GM19455 (cell line): ENCODE results near the gene CHCHD6.
A peak's percentile ranks its signal among the peaks of the same experiment; 100 is the strongest.

Experiments
- ATAC-seq: cut with Tn5 transposase; IDR thresholded peaks from one replicate; pipeline ENCODE4 v1.9.1; 2021; ENCODE audit not compliant: unreplicated experiment

The CHCHD6 gene

DNA sequence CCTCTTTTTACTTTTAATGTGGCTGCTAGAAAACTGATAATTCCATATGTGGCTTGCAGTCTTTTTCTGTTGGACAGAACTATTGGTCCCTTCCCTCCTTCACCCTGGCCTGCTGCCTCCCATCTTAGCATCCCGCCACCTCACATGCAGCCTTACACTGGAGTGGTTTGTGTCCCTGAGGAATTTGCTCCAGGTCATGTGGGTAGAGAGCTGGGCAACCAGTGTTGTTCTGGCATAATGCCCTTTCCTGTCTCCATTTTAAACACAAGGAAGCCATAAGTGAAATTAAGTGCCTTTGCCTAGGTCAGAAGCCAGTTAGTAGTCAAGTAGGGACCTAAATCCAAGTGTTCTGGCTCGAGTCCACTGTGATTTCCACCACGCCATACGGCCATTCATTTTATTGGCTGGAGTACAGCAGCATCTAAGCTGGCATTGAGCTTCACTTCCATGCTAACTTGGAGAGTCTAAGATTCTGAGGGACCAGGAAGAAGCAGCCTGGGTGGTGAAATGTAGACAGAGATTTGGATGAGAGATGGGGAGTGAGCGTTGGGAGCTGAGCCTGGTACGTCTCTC is 232.9 kb downstream of the CHCHD6 start:
- no peak for ATAC-seq

DNA sequence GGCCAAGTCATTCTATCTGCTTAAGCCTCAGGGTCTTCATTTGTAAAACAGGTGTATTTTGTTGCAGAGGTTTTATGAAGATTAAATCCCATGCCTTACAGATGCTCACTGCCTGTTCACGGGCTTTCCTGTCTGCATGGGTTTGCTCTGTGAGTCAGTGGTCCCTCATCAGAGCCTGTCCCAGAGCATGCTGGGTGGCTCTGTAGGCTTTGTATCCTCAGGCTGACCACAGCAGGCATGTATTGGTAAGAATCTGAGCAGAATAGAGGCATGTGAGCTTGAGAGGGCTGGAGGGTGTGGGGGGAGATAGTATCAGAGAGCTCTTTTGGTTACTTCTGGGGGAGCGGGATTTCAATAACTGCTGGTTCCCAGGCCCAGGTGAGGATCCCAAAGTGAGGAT is 233.5 kb downstream of the CHCHD6 start:
- ATAC-seq = no peak

GRCh38 chr3:126937973-126938372 is 233.9 kb downstream of the CHCHD6 start:
- ATAC-seq = no peak

- no peak for ATAC-seq
These were observed 234.7 kb downstream of the CHCHD6 start for GRCh38 chr3:126938520-126939337.

DNA sequence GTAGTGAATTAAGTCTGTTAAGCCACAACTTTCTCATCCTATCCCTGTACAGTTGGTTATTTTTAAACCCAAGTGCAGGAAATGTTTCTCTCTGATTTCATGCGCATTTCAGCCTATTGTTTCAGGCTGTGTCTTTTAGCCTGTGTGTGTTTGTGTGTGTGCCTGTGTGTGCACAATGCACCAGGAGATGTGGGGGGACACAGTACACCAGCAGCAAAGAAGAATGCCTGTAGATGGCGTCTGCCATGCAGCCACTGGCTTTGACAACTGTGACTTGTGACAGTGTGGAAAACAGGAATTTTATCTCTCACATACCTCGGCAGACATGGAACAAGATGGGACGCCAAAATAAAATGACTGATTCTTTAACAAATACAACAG is 235.3 kb downstream of the CHCHD6 start:
- no peak for ATAC-seq

DNA sequence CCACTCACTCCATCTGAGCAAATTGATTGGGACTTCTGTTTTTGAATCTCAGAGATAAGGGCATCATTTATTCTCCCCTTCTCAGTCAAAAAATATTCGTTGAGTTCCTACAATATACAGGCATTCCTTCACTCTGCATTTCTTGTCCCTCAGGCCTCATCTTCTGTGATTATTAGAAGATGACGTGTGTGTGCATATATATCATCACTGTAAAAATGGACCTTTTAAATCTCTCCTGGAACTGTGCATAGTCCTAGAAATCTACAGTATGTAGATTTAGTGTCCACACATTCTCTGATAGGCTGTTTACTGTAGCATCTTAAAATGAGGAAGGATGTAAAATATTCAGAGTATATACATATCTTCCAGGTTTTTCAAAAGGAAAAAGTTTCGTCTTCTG is 235.7 kb downstream of the CHCHD6 start:
- no peak for ATAC-seq

GRCh38 chr3:126941721-126942270 is 237.8 kb downstream of the CHCHD6 start:
- ATAC-seq = no peak

DNA sequence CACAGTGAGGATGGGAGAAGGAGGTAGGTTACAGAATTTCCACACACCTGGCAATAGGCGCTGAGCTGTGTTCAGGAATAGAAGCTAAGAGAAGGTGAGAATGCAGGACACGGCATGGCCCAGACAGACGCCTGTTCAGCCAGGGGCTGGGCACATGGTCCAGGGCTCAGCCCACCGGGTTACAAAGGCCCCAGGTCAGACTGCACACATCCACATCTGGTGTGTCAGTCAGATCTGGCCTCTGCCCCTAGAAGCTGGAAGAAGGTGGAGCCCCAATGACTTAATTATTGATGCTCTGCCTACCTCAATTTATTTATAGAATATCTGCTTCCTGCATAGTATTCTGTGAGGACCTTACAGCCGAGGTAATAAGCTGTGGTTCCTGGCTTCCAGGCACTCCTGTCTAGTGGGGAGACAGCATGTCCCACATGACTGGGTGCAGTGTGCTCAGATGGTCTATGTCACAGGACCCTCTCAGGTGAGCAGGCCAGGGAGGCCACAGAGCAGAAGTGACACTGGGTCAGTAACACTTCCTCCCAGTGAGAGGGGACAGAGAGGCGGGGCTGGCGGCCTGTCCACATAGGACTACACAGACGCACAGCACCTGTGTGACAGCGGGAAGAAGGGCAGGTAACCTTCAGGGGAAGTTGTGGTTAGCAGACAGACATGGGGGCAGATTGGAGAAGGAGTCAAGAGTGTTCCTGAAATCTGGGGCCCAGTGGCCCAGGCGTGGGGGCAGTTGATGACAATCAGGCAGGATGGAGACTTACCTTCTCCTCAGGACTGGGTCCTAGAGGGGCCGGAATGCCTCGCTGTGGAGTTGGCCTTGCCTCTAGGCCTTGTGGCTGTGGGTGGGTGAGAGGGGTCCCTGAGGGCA is 240.3 kb downstream of the CHCHD6 start:
- no peak for ATAC-seq

GRCh38 chr3:126945171-126945721 is 241.2 kb downstream of the CHCHD6 start:
- no peak for ATAC-seq

DNA sequence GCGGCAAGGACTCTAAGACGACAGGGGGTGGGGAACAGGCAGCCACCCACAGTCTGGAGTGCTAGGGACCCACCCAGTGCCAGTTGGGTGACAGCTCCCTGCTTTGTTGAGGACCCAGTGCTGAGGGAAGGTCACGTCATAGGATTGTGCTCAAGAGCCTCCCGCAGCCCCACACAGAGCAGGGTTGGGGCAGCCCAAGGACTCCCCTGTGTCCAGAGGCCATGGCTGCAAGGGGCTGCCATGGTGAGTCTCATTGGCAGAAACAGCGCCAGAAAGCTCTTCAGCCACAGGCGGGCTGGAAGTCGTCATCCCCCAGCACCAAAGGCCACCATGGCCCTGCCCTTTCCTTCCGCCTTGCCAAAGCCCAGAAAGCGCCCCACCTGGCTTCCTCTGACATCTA is 241.9 kb downstream of the CHCHD6 start:
- no peak for ATAC-seq

GRCh38 chr3:126946405-126946804 is 242.4 kb downstream of the CHCHD6 start:
- no peak for ATAC-seq

DNA sequence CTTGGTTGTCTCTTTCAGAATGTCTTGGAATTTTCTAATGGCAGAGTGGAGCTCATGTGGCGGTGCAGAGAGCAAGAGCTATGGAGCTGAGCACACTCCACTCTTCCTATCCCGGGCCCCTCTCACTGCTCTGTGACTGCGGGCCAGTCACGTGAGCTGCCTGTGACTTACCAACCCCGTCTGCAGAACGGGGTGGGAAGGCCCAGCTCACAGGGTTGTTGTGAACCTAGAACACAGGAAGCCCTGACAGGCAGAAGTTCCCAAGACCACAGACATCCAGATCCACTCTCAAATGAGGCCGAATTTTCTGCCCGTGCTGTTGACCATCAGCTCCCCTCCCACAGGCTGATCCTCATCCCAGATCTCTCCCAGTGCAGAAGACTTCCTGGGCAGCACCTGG is 243.4 kb downstream of the CHCHD6 start:
- no peak for ATAC-seq

- ATAC-seq = no peak
These were observed 245.0 kb downstream of the CHCHD6 start for GRCh38 chr3:126948980-126949535.

DNA sequence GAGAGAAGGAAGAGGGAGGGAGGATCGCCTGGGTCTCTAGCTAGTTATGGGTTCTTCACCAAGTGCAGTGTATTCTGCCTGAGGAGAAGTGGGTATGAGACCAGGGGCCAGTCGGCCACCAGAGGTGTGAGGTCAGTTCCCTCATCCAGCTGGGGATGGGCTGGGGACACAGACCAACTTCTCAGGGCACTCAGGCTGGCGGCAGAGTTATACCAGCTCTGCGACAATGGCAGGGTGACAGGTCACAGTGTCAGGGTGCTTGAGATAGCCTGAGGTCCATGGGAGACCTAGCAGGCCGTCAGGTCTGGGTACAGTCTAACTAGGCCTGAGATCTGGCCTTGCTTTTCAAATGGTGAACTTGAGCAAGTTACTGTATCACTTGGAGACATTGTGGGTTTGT is 247.5 kb downstream of the CHCHD6 start:
- no peak for ATAC-seq

GRCh38 chr3:126952261-126952982 is 248.4 kb downstream of the CHCHD6 start:
- no peak for ATAC-seq

GRCh38 chr3:126952983-126953660 is 249.1 kb downstream of the CHCHD6 start:
- no peak for ATAC-seq

DNA sequence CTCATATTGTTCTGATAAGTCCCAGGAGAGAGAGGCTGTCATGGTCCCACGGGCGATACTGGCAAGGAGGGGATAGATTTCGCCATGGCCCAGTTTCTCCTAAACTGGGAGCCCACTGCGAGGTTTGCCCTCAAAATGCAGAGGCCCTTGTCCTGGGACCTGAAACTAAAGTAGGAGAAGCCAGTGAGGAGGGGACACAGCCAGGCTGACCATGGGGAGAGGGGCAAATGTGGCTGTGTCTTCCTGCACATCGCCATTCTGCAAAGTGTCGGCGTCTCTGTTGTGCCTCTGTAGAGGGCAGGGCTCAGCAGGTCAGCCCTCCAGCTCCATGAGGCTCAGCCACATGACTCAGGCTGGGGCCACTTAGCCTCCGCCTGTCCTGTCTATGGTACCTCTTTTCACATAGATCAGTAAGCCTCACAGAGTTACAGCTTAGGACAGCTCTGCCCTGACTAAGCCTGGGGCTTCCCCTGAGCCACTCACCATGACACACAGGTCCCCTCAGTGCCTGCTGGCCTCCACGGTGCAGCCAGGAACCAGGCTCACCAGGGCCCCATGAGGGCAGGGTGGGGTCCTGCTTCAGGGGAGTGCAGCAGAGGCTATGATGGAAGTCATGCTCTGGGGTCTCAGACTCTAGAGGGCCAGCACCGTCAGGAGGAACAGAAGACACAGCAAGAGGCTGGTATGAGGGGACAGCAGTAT is 250.3 kb downstream of the CHCHD6 start:
- ATAC-seq = peak; percentile 61

GRCh38 chr3:126955004-126955790 is 251.2 kb downstream of the CHCHD6 start:
- ATAC-seq = peak; percentile 68
